NCI-H2196 (cell line): ENCODE data around the gene KIAA1958.

ENCODE experiments used
- DNase-seq: peaks from one replicate; lab custom pipeline; 2025; ENCODE audit not compliant: unreplicated experiment; lab: John Stamatoyannopoulos, UW

KIAA1958 gene

DNA sequence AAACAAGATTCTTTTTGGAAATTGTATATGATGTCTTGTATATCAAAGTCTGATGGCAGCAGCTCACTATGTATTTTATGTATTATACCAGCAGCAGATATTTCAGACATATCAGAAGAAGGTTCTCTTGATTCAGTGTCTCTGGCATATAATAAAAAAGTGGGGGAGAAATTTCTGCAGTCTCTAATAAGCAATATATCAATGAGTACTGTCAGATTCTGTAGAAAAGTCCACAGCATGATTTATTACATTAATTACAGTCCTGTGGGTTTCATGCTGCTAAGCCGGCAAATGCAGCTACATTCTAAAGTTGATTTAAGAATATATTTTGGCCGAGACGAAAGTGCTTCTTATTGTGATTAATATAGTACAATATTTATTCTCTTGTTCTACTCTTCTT, 113.1 kb downstream of the KIAA1958 start:
- DNase-seq = no peak

DNA sequence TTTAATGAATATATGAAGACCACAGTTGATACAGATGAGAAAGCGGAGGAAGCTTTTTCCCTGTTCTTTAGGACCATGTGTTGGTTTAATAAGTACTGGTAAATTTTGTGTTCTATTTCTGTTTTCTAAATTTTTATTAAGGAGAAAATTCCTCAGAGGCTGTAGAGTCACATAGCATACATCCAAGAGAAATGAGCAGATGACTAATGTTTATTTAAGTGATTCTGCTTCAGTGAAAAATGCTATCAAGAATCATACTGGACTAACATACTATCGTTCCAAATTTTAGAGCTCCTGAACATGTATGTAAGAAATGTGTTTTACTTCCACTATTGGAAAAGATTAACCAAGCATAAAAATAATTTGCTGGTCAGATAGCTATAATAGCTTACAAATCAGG, 115.0 kb downstream of the KIAA1958 start:
- no peak for DNase-seq

DNA sequence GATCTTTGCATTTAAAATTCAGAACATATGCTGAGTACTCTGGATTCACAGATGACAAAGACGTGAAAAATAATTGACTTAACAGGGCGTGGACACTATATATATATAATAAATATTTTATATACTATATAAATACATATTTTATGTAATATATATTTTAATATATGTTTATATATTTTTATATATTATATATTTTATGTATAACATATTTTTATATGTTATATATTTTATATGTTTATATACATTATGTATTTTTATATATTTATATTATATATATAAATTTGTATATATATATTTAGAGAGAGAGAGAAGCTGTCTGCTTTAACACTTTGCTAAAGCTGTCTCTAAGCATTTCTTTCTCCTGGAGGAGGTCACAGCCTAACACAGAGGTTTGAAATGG, 118.2 kb downstream of the KIAA1958 start:
- no peak for DNase-seq

DNA sequence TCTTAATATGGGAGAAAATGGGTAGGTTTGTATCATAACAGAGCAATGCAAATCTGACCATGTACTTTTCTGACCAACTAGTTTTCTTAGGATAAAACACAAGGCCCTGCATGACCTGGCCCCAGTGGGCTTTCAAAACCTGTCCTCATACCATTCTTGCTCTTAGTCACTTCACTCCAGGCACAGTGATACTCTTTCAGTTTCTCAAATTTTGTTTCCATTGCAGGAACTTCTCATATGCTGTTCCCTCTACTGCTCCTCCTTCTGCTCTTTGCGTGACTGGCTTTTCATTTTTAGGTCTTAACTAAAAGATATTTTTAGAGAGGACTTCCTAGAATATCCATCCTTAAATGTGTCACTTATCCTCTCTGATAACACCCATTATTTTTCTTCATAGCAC, 118.9 kb downstream of the KIAA1958 start:
- DNase-seq = no peak

DNA sequence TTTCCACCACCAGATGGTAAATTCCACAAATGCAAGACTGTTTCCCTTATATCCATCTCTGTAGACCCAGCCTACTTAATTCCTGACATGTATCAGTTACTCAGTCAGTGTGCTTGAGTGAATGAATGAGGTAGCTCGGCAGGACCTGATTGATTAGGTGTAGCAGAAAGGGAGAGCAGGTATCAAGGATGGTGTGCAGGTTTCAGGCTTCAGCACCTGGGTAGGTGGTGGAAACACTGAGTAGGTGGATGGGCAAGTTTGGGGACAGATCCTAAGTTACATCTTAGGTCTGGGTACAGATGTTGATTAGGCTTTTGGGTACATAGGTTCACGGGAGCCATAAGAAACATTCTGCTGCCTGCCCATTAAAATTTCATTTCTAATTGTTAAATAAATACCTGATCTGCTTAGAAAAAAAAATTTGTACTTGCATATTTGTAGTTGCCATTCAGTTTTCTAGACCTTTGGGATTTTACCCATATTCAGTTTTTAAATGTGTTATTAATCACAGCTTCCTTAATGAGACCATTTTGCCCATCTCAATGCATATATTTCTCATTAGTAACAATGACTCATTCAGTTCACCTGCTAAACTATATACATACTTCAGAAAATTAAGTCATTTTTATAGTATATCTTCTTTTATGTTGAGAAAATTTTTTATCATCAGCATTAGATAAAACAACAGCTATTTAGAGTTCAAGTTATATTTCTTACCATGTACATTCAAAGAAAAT, 119.5 kb downstream of the KIAA1958 start:
- DNase-seq = no peak

DNA sequence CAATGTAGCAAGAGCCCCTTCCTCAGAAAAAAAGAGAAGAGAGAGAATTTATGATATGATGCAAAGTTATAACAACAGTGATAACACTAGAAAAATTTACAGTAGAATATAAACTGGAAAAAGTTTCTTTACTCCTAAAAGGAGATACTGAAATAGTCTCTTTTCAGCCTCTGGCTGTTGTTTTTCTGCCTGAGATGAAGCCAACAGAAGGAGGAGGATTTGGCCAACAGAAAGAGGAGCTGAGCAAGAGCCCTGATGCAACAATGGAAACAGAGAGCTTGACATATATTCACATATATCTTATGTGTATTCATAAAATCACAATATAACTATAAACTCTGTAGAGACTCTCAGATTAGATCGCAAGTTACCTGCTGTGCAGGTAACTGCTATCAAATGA, 122.2 kb downstream of the KIAA1958 start:
- DNase-seq = no peak

DNA sequence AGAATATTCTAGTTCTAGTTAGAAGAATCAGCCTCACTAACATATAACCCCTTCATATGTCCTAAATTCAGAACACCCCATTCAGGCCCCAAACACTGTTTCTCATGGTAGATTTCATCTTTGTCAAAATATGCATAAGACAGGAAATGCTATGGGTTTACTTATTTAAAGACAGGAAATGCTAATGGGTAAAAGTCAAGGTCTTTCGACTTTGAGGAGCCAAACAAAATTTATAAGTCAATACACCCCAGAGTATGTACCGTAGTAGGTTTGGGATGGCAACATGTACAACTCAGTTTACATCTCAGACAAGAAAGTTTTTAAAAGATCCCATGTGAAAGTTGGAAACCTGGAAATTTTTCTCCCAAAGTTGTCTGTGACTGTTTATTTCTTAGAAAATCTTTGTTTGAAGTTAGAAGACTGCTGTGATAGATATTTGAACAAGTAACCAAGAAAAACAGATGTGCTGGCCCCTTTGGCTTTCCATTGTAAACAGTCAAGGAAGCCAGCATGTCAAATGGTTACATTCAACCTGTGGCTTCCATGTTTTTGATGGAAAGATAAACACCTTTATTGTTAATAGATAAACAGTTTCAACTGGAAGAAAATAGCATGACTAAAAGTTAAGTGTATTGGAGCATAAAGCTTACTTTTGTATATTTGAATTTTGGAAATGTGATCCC, 129.1 kb downstream of the KIAA1958 start:
- DNase-seq = no peak

DNA sequence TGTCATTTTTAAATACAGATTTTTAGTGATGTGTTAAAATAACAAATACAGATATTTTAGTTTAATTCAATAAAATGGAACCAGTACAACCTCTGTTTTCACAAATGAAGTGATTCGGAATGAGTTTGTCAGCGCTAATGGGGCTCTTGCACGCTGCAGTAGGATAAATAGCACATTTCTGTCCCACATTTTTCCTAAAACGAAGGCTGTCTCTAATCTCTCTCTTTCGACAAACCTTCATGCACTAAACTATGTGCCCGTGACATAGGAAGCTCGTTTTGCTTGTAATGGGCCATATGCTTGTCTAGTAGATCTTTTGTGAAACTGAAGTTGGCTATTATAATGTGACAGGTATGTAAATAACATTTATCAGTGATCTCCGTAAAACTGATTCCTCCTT, 130.7 kb downstream of the KIAA1958 start:
- no peak for DNase-seq

DNA sequence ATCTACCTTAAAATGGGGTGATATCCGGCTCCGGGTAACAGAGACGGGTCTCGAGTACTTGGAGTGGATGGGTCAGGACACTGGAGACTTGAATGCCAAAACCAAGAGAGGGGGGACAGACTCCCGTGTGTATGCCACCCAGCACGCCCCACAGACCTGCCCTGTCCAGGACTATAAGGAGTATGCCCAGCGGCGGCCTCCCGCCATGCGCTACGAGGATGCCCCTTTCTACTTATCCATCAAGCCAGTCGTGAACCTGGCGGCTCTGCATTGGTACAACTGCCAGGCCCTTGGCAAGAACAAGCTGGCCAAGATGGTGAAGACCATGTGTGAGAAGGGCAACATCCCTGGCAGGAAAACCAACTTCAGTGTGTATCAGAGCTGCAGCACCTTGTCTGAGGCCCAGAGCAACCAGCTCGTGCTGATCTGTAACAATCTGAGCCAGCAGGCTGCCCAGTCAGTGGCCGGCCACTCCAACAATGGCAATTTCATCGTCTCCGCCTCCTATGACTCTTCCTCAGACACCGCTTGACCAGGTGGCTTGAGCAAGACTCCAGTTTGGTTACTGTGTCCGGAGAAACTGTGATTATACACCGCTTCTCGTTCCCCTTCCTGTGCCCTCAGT, 131.9 kb downstream of the KIAA1958 start:
- no peak for DNase-seq

DNA sequence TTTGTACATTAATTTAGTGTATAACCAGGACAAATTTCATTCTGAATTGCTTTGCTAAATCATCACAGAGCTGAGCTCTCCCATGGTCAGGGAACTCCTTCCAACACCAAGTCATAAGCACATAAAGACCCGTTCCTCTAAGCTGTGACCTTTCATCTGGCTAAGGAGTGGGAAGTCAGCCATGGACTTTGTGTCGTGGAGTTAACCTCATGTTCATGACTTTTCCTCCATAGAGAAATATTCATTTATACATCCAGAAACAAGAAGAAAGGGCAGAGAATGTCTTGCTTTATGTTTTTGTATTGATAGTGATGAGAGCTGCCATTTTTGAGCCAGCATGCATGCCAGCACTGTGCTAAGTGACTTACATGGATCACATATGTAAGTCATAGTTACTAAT, 133.8 kb downstream of the KIAA1958 start:
- DNase-seq = no peak

DNA sequence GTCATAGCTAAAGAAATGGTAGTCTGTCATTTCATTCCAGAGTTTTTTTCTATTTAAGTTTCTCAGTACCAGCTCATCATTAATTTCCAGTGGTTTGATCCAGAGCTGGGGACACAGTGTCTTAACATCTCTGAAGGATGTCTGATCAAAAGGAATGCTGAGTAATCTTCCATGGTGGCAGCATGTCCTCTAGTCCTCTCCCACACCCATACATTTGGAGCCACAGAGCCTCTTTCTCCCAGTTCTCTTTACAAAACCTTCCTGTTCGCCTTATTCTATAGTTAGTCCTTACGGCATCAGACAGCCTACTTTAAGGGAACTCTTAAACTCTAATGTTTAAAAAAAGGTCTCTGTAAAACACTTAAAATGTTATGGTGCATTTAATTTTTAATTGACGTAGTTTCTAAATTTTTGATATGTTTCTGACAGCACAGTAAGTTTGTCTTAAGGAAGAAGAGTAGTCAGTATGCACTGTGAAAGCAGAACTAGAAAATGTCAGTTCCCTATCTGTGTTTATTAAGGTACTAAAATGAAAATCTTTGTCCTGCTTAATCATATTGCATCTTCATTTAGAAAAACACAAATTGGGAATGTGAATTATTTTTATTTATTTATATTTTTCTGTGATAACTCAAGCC, 134.5 kb downstream of the KIAA1958 start:
- no peak for DNase-seq

DNA sequence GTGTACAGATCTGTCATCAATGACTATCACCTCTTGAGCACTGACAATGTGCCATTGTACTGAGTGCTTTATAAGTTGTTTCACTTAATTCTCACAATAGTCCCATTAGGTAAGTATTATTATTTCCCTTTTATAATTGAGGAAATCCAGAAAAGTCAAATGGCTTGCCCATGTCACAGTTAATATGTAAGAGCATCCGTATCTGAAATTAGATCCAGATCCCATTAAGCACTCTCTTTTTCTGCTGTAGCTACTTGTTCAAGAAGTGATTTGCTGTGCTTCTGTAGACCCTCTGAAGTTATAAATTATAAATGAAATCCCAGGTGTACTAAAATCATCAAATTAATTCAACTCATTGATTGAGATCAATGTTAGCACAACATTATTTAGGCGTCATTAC, 136.6 kb downstream of the KIAA1958 start:
- DNase-seq = no peak

DNA sequence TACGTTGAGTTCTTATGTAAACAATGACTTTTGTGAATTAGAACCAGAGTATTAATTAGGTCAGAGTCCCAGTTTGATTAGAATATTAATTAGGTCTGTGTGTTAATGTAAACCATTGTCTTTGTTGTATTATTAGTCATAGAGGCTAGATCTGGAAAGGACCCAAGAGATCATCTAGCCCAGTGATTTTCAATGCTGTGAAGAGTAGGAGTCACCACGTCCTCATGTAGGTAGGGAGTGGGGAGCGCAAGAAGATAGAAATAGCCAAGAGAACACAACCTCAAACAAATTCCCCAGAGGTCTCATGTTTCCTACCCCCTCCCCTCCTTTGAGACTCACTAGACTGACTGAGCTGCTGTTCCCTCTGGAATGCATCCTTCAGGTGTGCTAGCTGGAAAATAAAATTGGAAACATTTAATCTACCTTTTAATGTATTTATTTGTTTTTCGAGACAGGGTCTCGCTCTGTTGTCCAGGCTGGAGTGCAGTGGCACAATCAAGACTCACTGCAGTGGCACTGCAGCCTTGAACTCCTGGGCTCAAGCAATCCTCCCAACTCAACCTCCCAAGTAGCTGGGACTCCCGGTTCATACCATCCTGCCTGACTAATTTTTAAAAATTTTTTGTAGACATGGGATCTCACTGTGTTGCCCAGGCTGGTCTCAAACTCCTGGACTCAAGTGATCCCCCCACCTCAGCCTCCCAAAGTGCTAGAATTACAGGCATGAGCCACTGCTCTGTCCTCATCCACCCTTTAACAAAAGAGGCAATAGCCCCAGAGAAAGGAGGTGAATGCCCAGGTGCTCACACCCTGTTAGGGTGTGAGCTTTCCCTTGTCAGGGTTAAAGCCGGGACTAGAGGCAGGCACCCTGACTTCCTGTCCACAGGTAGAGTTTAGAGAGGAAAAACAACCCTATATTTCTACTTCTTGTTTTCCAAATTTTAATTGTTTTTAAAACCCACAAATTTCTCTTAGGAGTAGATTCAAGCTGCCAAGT, 138.4 kb downstream of the KIAA1958 start:
- DNase-seq = no peak

DNA sequence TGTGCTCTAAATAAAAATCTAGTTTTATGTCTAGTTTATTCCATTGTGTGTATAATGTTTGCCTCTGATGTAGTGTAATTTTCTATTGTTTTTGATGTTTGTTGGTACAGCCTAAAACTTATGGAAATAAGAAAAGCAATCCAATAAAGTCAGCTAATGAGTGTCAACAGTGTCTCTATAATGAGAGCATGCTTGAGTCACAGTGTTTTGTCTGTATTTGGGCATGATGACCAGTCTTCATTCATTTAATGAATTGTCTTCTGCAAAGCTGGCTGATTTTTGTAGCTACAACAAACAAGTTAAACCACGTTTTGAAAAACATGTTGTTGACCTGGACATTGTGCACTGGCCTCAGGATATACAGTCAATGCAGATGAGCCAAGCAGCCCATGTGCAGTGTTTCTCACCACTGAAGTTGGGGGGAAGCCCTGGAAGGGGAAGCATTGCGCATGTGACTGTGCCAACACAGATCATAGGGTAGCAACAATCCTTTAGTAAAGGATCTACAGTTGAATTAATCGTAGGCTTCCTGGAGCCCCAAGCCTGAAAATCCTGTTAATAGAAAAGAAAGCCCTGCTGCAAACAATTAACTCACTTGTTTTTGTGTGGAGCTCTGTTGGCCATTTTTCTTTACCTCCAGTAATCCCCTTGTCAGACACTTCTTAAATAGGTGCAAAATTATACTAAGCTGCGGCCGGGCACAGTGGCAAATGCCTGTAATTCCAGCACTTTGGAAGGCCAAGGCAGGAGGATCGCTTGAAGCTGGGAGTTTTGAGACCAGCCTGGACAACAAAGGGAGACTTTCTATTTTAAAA, 143.3 kb downstream of the KIAA1958 start:
- DNase-seq = no peak

DNA sequence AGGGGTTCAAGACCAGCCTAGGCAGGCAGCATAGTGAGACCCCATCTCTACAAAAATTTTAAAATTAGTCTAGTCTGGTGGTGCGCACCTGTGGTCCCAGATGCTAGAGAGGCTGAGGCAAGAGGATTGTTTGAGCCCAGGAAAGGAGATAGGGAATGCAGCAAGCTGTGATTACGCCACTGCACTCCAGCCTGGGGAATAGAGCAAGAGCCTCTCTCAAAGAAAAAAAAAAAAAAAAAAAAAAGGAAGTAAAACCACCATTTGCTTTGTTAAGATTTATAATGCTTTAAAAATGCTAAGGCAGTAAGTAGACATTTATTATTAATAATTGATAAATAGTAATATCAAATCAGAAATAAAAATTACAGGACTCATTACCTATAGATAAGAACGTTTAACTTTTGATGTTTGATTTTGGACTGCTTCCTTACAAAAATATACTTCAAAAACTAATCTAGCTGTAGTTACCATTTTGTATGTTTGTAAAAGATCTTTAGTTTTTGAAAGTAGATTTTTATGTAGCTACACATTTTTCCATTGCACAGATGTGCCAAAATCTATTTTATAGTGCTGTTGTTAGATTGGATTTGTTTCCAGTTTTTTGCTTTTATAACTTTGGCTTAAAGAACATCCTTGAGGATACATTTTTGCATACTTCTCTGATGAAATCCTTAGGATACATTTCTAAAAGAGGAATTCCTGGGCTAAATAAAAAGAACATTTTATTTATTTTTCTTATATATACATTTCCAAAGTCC, 144.9 kb downstream of the KIAA1958 start:
- DNase-seq = no peak

DNA sequence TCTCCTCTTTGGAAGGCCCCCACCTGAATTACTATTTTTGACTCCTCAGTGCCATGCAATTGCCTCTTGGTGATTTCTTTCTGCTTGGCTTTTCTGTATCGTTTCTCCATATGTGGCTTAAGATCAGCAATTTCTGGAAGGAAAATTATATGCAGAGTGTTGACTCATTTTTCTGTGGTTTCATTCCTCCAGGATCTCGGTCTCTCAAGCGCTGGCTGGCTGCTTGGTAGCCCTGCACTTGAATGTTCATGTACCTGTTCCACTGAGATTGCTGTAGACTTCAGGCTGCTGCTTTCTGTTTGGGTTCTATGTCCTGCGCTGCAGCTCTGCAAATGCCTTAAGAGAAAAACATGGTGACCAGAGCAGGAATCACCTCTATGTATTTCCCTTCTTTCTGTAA, 153.7 kb downstream of the KIAA1958 start:
- no peak for DNase-seq

DNA sequence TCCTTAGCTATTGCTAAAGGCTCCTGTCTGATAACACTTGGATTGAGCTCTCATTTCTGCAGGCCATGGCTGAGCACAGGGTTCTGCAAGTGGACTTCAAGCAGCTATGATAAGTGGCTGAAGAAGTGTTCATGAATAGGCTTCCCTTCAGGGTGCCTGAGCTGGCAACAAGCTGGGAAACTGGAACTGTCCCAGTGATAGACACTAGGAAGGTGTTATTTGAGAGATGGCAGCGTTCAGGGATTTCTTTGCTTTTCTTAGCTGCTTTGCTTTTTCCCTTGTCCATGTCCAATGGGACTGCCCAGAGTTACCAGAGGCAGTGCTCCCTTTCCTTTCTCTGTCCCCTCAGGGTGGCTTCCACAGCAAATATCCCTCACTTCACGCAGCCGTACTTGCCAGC, 155.5 kb downstream of the KIAA1958 start:
- DNase-seq = no peak

DNA sequence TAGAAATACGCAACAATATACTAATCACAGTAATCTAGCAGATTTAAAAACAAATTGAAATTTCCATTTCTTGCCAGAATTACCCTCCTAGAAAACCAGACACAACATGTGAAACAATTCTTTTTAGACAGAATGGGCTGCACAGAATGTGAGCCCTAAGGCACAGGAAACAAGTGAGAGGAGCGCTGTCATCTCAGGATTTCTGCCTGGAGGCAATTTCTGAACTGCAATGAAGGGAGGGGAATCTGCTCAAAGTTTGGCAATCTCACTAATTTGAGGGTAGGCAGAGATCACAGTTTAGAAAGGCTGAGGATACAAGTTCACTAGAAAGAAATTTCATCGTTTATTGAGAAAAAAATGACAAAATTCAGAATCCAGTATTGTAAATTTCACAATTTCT, 161.0 kb downstream of the KIAA1958 start:
- no peak for DNase-seq

DNA sequence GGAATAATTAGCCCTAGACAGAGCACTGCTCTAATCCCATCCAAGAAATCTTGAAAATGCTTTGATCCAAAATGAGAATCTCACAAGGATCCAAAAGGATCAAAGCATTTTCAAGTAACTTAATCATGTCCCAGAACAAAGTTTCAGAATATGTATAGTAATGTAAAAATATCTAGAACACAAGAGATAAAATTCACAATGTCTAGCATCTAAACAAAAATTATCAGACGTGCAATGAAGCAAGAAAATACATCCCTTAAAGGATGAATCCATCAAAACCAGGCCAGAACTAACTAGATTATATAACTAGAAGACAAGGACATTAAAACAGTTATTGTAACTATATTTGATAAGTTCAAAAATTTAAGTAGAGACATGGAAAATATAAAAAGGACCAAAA, 162.0 kb downstream of the KIAA1958 start:
- no peak for DNase-seq
